NCI-H510A treated with DMSO at 0.1 percent for 48 hours (cell line): Measurements from ENCODE around the gene PROC.

Experiments
- DNase-seq: peaks from one replicate; lab custom pipeline; 2025; lab: John Stamatoyannopoulos, UW

Gene PROC

DNA sequence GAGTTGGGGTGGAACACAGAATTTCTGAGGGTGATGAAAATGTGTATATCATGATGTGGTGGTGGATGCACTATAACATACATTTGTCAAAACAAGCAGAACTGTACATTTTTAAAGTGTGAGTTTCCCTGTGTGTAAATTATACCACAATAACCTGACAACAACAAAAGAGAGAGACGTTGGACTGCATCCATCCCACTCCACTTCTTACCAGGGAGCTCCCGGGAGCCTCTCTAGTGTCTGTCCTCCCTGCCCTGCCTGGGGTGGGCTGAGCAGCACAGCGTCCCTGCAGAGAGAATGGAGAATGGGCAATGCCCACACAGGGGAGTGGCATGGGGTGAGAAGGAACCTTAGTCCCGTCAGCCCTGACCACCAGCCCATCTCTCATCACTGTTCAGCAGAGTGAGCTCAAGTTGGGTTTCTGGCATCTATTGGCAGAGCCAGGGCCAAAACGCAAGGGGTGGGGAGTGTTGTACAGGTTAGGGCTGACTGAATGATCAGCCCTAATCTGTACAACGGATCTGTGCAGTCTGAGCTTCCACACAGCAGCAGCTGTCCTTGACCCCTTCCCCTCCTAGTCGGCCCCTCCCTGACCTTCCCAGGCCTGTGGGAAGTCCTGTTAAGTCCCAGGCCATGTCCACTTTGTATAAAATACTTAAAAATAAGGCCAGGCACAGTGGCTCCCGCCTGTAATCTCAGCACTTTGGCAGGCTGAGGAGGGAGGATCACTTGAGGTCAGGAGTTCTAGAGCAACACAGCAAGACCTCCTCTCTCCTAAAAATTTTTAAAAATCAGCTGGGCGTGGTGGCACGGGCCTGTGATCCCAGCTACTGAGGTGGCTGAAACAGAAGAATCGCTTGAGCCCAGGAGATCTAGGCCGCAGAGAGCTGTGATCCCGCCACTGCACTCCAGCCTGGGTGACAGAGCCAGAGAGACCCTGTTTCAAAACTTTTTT, 3.3 kb upstream of the PROC start:
- no peak for DNase-seq

DNA sequence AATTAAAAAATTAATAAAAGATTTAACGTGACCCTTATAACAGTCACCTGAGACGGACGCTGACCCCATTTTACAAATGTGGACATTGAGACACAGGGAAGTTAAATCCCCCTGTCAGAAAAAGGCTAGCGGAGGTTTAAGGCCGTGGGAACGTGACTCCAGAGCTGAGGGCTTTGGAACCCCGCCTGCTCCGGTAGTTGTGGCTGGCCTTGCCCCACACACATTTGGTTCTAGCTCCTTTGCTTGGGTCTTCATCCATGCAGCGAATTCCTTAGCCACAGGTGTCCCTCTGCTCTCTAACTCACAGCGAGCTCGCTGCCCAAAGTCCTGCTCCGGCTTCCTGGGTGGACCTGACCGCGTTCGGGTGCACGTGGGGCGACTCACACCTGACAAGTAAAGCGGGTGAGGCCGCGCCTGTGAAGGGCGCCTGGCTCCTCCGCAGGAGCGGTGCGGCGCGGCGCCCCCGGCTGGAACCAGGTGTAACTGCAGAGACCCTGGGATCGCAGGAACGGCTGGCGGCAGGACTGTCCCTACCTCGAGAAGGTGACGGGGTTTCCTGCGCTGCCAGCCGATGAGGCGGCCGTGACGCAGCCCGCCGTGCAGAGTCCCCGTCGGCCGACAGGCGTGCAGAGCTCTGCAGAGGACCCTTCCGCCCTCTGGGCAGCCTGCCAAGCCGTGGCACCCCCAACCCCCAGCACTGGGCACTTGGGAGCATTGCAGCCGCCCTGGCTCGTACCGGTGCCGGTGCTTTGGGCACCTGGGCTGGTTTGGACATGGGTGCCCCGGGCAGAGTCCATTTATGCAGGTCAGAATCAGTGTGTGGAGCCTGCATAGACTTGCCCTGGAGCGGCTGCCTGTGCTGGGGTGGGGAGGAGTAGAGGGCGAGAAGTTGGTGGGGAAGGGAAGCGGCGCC, 2.4 kb upstream of the PROC start:
- peak; percentile 82 for DNase-seq

DNA sequence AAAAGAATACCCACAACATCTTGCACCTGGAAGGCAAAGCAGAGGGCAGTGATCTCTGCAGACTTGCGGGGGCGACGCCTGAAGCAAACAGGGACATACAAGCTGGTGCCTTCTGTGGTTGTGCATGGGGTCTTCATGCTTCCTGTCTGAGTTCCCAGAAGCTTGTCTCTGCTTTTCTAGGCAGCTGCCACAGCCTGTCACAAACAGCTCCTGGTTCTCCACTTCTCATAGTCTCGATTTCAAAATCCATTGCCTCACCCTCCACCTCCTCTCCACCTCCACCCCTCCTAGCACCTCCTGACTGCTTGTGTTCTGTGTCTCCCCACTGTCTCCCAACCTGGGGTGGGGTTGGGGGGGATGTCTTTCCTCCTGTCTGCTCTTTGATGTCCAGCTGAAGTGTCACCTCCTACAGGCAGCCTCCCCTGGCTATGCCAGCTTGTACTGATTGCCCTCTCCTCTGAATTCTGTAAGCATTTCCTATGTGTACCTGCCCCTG, 1.7 kb upstream of the PROC start:
- DNase-seq, result peak; percentile 41

DNA sequence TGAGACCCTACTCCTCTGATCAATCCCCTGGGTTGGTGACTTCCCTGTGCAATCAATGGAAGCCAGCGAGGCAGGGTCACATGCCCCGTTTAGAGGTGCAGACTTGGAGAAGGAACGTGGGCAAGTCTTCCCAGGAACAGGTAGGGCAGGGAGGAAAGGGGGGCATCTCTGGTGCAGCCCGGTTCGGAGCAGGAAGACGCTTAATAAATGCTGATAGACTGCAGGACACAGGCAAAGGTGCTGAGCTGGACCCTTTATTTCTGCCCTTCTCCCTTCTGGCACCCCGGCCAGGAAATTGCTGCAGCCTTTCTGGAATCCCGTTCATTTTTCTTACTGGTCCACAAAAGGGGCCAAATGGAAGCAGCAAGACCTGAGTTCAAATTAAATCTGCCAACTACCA, 821 bp upstream of the PROC start:
- no peak for DNase-seq

DNA sequence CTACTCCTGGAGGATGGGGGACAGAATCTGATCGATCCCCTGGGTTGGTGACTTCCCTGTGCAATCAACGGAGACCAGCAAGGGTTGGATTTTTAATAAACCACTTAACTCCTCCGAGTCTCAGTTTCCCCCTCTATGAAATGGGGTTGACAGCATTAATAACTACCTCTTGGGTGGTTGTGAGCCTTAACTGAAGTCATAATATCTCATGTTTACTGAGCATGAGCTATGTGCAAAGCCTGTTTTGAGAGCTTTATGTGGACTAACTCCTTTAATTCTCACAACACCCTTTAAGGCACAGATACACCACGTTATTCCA, 844 bp downstream of the PROC start:
- no peak for DNase-seq

DNA sequence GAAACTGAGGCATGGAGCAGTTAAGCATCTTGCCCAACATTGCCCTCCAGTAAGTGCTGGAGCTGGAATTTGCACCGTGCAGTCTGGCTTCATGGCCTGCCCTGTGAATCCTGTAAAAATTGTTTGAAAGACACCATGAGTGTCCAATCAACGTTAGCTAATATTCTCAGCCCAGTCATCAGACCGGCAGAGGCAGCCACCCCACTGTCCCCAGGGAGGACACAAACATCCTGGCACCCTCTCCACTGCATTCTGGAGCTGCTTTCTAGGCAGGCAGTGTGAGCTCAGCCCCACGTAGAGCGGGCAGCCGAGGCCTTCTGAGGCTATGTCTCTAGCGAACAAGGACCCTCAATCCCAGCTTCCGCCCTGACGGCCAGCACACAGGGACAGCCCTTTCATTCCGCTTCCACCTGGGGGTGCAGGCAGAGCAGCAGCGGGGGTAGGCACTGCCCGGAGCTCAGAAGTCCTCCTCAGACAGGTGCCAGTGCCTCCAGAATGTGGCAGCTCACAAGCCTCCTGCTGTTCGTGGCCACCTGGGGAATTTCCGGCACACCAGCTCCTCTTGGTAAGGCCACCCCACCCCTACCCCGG, 1.3 kb downstream of the PROC start:
- DNase-seq, result no peak

DNA sequence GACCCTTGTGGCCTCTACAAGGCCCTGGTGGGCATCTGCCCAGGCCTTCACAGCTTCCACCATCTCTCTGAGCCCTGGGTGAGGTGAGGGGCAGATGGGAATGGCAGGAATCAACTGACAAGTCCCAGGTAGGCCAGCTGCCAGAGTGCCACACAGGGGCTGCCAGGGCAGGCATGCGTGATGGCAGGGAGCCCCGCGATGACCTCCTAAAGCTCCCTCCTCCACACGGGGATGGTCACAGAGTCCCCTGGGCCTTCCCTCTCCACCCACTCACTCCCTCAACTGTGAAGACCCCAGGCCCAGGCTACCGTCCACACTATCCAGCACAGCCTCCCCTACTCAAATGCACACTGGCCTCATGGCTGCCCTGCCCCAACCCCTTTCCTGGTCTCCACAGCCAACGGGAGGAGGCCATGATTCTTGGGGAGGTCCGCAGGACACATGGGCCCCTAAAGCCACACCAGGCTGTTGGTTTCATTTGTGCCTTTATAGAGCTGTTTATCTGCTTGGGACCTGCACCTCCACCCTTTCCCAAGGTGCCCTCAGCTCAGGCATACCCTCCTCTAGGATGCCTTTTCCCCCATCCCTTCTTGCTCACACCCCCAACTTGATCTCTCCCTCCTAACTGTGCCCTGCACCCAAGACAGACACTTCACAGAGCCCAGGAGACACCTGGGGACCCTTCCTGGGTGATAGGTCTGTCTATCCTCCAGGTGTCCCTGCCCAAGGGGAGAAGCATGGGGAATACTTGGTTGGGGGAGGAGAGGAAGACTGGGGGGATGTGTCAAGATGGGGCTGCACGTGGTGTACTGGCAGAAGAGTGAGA, 2.0 kb downstream of the PROC start:
- DNase-seq, result no peak

DNA sequence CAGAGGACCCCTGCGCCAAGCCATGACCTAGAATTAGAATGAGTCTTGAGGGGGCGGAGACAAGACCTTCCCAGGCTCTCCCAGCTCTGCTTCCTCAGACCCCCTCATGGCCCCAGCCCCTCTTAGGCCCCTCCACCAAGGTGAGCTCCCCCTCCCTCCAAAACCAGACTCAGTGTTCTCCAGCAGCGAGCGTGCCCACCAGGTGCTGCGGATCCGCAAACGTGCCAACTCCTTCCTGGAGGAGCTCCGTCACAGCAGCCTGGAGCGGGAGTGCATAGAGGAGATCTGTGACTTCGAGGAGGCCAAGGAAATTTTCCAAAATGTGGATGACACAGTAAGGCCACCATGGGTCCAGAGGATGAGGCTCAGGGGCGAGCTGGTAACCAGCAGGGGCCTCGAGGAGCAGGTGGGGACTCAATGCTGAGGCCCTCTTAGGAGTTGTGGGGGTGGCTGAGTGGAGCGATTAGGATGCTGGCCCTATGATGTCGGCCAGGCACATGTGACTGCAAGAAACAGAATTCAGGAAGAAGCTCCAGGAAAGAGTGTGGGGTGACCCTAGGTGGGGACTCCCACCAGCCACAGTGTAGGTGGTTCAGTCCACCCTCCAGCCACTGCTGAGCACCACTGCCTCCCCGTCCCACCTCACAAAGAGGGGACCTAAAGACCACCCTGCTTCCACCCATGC, 3.0 kb downstream of the PROC start:
- no peak for DNase-seq

DNA sequence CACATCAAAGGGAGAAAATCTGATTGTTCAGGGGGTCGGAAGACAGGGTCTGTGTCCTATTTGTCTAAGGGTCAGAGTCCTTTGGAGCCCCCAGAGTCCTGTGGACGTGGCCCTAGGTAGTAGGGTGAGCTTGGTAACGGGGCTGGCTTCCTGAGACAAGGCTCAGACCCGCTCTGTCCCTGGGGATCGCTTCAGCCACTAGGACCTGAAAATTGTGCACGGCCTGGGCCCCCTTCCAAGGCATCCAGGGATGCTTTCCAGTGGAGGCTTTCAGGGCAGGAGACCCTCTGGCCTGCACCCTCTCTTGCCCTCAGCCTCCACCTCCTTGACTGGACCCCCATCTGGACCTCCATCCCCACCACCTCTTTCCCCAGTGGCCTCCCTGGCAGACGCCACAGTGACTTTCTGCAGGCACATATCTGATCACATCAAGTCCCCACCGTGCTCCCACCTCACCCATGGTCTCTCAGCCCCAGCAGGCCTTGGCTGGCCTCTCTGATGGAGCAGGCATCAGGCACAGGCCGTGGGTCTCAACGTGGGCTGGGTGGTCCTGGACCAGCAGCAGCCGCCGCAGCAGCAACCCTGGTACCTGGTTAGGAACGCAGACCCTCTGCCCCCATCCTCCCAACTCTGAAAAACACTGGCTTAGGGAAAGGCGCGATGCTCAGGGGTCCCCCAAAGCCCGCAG, 3.8 kb downstream of the PROC start:
- no peak for DNase-seq

DNA sequence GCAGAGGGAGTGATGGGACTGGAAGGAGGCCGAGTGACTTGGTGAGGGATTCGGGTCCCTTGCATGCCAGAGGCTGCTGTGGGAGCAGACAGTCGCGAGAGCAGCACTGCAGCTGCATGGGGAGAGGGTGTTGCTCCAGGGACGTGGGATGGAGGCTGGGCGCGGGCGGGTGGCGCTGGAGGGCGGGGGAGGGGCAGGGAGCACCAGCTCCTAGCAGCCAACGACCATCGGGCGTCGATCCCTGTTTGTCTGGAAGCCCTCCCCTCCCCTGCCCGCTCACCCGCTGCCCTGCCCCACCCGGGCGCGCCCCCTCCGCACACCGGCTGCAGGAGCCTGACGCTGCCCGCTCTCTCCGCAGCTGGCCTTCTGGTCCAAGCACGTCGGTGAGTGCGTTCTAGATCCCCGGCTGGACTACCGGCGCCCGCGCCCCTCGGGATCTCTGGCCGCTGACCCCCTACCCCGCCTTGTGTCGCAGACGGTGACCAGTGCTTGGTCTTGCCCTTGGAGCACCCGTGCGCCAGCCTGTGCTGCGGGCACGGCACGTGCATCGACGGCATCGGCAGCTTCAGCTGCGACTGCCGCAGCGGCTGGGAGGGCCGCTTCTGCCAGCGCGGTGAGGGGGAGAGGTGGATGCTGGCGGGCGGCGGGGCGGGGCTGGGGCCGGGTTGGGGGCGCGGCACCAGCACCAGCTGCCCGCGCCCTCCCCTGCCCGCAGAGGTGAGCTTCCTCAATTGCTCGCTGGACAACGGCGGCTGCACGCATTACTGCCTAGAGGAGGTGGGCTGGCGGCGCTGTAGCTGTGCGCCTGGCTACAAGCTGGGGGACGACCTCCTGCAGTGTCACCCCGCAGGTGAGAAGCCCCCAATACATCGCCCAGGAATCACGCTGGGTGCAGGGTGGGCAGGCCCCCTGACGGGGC, 4.6 kb downstream of the PROC start:
- DNase-seq, result peak; percentile 53

DNA sequence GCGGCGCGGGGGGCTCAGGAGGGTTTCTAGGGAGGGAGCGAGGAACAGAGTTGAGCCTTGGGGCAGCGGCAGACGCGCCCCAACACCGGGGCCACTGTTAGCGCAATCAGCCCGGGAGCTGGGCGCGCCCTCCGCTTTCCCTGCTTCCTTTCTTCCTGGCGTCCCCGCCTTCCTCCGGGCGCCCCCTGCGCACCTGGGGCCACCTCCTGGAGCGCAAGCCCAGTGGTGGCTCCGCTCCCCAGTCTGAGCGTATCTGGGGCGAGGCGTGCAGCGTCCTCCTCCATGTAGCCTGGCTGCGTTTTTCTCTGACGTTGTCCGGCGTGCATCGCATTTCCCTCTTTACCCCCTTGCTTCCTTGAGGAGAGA, 5.2 kb downstream of the PROC start:
- DNase-seq, result peak; percentile 30

DNA sequence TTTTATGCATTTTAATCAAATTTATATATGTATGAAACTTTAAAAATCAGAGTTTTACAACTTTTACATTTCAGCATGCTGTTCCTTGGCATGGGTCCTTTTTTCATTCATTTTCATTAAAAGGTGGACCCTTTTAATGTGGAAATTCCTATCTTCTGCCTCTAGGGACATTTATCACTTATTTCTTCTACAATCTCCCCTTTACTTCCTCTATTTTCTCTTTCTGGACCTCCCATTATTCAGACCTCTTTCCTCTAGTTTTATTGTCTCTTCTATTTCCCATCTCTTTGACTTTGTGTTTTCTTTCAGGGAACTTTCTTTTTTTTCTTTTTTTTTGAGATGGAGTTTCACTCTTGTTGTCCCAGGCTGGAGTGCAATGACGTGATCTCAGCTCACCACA, 5.7 kb downstream of the PROC start:
- no peak for DNase-seq

DNA sequence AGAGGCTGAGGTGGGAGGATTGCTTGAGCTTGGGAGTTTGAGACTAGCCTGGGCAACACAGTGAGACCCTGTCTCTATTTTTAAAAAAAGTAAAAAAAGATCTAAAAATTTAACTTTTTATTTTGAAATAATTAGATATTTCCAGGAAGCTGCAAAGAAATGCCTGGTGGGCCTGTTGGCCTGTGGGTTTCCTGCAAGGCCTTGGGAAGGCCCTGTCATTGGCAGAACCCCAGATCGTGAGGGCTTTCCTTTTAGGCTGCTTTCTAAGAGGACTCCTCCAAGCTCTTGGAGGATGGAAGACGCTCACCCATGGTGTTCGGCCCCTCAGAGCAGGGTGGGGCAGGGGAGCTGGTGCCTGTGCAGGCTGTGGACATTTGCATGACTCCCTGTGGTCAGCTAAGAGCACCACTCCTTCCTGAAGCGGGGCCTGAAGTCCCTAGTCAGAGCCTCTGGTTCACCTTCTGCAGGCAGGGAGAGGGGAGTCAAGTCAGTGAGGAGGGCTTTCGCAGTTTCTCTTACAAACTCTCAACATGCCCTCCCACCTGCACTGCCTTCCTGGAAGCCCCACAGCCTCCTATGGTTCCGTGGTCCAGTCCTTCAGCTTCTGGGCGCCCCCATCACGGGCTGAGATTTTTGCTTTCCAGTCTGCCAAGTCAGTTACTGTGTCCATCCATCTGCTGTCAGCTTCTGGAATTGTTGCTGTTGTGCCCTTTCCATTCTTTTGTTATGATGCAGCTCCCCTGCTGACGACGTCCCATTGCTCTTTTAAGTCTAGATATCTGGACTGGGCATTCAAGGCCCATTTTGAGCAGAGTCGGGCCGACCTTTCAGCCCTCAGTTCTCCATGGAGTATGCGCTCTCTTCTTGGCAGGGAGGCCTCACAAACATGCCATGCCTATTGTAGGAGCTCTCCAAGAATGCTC, 6.6 kb downstream of the PROC start:
- no peak for DNase-seq

DNA sequence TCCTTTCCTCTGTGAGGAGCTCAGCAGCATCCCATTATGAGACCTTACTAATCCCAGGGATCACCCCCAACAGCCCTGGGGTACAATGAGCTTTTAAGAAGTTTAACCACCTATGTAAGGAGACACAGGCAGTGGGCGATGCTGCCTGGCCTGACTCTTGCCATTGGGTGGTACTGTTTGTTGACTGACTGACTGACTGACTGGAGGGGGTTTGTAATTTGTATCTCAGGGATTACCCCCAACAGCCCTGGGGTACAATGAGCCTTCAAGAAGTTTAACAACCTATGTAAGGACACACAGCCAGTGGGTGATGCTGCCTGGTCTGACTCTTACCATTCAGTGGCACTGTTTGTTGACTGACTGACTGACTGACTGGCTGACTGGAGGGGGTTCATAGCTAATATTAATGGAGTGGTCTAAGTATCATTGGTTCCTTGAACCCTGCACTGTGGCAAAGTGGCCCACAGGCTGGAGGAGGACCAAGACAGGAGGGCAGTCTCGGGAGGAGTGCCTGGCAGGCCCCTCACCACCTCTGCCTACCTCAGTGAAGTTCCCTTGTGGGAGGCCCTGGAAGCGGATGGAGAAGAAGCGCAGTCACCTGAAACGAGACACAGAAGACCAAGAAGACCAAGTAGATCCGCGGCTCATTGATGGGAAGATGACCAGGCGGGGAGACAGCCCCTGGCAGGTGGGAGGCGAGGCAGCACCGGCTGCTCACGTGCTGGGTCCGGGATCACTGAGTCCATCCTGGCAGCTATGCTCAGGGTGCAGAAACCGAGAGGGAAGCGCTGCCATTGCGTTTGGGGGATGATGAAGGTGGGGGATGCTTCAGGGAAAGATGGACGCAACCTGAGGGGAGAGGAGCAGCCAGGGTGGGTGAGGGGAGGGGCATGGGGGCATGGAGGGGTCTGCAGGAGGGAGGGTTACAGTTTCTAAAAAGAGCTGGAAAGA, 7.6 kb downstream of the PROC start:
- no peak for DNase-seq

DNA sequence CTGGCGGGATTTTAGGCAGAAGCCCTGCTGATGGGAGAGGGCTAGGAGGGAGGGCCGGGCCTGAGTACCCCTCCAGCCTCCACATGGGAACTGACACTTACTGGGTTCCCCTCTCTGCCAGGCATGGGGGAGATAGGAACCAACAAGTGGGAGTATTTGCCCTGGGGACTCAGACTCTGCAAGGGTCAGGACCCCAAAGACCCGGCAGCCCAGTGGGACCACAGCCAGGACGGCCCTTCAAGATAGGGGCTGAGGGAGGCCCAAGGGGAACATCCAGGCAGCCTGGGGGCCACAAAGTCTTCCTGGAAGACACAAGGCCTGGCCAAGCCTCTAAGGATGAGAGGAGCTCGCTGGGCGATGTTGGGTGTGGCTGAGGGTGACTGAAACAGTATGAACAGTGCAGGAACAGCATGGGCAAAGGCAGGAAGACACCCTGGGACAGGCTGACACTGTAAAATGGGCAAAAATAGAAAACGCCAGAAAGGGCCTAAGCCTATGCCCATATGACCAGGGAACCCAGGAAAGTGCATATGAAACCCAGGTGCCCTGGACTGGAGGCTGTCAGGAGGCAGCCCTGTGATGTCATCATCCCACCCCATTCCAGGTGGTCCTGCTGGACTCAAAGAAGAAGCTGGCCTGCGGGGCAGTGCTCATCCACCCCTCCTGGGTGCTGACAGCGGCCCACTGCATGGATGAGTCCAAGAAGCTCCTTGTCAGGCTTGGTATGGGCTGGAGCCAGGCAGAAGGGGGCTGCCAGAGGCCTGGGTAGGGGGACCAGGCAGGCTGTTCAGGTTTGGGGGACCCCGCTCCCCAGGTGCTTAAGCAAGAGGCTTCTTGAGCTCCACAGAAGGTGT, 8.5 kb downstream of the PROC start:
- DNase-seq, result no peak

DNA sequence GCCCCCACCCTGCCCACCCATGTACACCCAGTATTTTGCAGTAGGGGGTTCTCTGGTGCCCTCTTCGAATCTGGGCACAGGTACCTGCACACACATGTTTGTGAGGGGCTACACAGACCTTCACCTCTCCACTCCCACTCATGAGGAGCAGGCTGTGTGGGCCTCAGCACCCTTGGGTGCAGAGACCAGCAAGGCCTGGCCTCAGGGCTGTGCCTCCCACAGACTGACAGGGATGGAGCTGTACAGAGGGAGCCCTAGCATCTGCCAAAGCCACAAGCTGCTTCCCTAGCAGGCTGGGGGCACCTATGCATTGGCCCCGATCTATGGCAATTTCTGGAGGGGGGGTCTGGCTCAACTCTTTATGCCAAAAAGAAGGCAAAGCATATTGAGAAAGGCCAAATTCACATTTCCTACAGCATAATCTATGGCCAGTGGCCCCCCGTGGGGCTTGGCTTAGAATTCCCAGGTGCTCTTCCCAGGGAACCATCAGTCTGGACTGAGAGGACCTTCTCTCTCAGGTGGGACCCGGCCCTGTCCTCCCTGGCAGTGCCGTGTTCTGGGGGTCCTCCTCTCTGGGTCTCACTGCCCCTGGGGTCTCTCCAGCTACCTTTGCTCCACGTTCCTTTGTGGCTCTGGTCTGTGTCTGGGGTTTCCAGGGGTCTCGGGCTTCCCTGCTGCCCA, 9.3 kb downstream of the PROC start:
- DNase-seq, result no peak
